GM12891 (cell line): ENCODE results near the gene NR2F1-AS1.

ENCODE experiments used
- DNase-seq: peaks from one replicate; pipeline ENCODE4 v3.0.0; 2011; ENCODE audit warnings: low spot score; ENCODE audit not compliant: insufficient read length
- FAIRE-seq: peaks from 2 replicates; lab custom pipeline; 2011; peaks lifted over from hg19 to GRCh38; lab: Jason Lieb, UNC
- PAX5 ChIP-seq: IDR thresholded peaks from 2 replicates; pipeline ENCODE4 v1.6.1; 2011; ENCODE audit warnings: low read length, moderate library complexity, mild to moderate bottlenecking; ENCODE audit not compliant: insufficient read depth, severe bottlenecking
- POLR2A ChIP-seq: IDR thresholded peaks from 2 replicates; pipeline ENCODE4 v1.6.1; 2011; ENCODE audit warnings: low read depth, low read length, control low read depth
- POLR2AphosphoS5 ChIP-seq: IDR thresholded peaks from 2 replicates; pipeline ENCODE4 v1.6.1; 2011; ENCODE audit warnings: low read depth, low read length, control low read depth
- POU2F2 ChIP-seq: IDR thresholded peaks from 2 replicates; pipeline ENCODE4 v1.6.1; 2011; ENCODE audit warnings: low read depth, mild to moderate bottlenecking, control low read depth, low read length, moderate library complexity
- SPI1 ChIP-seq: IDR thresholded peaks from 2 replicates; pipeline ENCODE4 v1.6.1; 2011; ENCODE audit warnings: low read depth, low read length, control low read depth
- TAF1 ChIP-seq: IDR thresholded peaks from 2 replicates; pipeline ENCODE4 v1.6.1; 2011; ENCODE audit warnings: low read depth, low read length, control low read depth

Gene NR2F1-AS1

DNA sequence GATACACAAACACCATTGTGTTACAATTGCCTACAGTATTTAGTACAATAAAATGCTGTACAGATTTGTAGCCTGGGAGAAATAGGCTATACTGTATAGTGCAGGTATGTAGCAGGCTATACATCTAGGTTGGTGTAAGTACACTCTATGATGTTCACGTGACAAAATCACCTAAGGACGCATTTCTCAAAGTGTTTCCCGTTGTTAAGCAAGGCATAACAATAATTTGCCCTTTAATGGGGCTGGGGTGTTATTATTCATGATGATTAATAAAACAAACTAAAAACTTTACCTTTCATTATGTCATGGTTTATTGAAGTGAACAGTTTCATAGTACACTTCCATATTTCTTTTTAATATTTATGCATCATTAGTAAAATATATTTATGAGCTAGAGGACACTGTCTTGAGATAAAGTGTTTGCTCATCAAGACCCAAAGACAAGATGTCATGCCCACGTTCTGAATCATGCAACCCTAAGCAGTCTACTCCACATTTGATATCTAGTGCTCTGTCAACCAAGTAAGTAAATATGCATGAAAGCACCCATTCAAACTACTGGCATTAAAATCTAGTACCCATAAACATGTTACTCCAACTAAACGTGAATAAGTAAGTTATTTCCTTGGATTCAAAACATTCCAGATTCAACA, 220.5 kb downstream of the NR2F1-AS1 start:
- TF ChIP-seq POLR2AphosphoS5 (no peak), POU2F2 (no peak), SPI1 (no peak), TAF1 (no peak), PAX5 (no peak), POLR2A (no peak)
- FAIRE-seq: no peak
- DNase-seq: no peak

DNA sequence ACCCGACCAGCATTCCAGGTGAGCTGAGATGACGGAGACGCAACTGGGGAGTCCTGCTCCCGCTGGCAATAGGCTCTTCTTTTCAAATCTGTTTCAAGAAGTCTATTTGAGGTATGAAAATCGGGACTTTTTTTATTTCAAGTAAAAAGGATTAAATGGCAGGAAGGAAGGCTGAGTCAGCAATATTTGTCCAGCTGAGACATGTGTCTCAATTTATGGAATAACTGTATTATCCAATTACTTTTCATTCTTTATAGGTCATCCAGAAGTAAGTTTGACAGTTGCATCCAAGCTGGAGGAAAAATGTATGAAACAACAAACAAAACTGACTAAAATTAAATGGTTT, 221.1 kb downstream of the NR2F1-AS1 start:
- FAIRE-seq (no peak), DNase-seq (no peak)
- TF ChIP-seq TAF1: no peak
- no peak for TF ChIP-seq POLR2A
- no peak for TF ChIP-seq POLR2AphosphoS5
- no peak for TF ChIP-seq POU2F2
- TF ChIP-seq SPI1: no peak
- no peak for TF ChIP-seq PAX5
